Measurements from ENCODE around the gene ITPR3. TPM values are rescaled to one million over a fixed set of nuclear protein-coding genes. Genes with fewer than 3 reads are reported as not detected.
A peak's percentile ranks its signal among the peaks of the same experiment; 100 is the strongest.

Gene ITPR3
- total and polyA plus RNA-seq, 2 of the 13 experiments (the other 11 are each of a cell fraction or from before 2014, with no cell fraction given) = 3.8 to 21.4 TPM

GRCh38 chr6:33742092-33742491, 121.0 kb downstream of the ITPR3 start:
- Histone ChIP-seq H3K27me3 (ENCODE audit: control insufficient read depth in 1 of 2, insufficient read depth in 2 of 2, low read length in 2 of 2) (peaks cover 0 to 20% of the 10 kb centered on the region in 2 experiments; a peak in 4 of 5 replicates), H3K4me1 (ENCODE audit: insufficient read depth, low read length) (peaks cover 53% of the 10 kb centered on the region), H3K79me2 (ENCODE audit: insufficient read depth, low read length) (no peaks in the 10 kb centered on the region), H3K4me3 (replicated peaks in 1 of 3; ENCODE audit: insufficient read depth in 1 of 3, low read depth in 2 of 3, low read length in 3 of 3) (no peak overlapping the region), H3K9ac (ENCODE audit: insufficient read depth, low read depth, low read length) (no peak overlapping the region), H2AFZ (ENCODE audit: low read length) (no peak overlapping the region), H3K9me3 (ENCODE audit: low read length) (no peaks in the 10 kb centered on the region), H3K36me3 (replicated peaks in 1 of 2; ENCODE audit: control insufficient read depth in 1 of 2, insufficient read depth in 2 of 2, low read length in 2 of 2) (no peaks in the 10 kb centered on the region), H4K20me1 (ENCODE audit: insufficient read depth, low read length) (no peaks in the 10 kb centered on the region), H3K4me2 (ENCODE audit: low read depth, low read length) (no peak overlapping the region), H3K27ac (ENCODE audit: extremely low read length, insufficient read depth, low read length) (no peak overlapping the region)
- DNase-seq (ENCODE audit: low spot score) (no peak), FAIRE-seq (no peak), ATAC-seq (no peak)
- ChIA-PET POLR2A (interaction anchor here (4.6 kb wide), 1 partner anchor 31 kb away, joined by 34 read pairs; the partner anchor contains the start of gene UQCC2), CTCF (ENCODE audit: low intra/inter-chr PET ratio, low total read pairs) (interaction anchor here (5.7 kb wide), 1 partner anchor 21 kb away, joined by 77 read pairs; no protein-coding TSS in a partner anchor)
- intact Hi-C loops (cut with micrococcal nuclease; ENCODE audit: unreplicated experiment) = no loop called here
- WGBS (ENCODE audit: low lambda C conversion rate) = 54% methylated on average over 8 of the region's 9 CpGs
- in situ Hi-C loops (cut with HindIII; ENCODE audit: extremely low pct_ligation_motif_present, low pct_unique_long_range_greater_than_20kb) = no loop called here
- TF ChIP-seq ZNF503 (CRISPR knock-in tag; IDR thresholded peaks at IDR 0.05) (no peak), ZBTB49 (CRISPR knock-in tag; IDR thresholded peaks at IDR 0.05; ENCODE audit: borderline replicate concordance) (no peak), ZNF768 (CRISPR knock-in tag; IDR thresholded peaks at IDR 0.05) (0 out of 2 replicates have a peak, but pooled peaks have one; percentile 10), MAX (IDR thresholded peaks at IDR 0.05) (peak; percentile 33; the same call in 1 of the 2 replicates), ZNF687 (CRISPR knock-in tag; IDR thresholded peaks at IDR 0.05) (0 out of 2 replicates have a peak, but pooled peaks have one; percentile 15), FOSL2 (CRISPR knock-in tag; IDR thresholded peaks at IDR 0.05) (0 out of 2 replicates have a peak, but pooled peaks have one; percentile 7), POLR2G (IDR thresholded peaks at IDR 0.05; ENCODE audit: low read depth, low read length) (no peak), ZNF431 (CRISPR knock-in tag; IDR thresholded peaks at IDR 0.05; ENCODE audit: borderline replicate concordance, low read depth) (no peak), TAF15 (IDR thresholded peaks at IDR 0.05; ENCODE audit: low read depth, low read length, poor library complexity, severe bottlenecking) (no peak)
- no TSS peak for BruUV-seq (replicated peaks)

Measured in HepG2 (cell line).